GM23248 (cell line): ENCODE data around the gene CACNA2D1. TPM values are rescaled to one million over a fixed set of nuclear protein-coding genes. Genes with fewer than 3 reads are reported as not detected.

Experiments
- DNase-seq: peaks from one replicate; pipeline ENCODE4 v3.0.0-alpha.2; 2015
- H2AFZ ChIP-seq: fragments of 200-600 bp; sonication (generic); 2 replicates; pipeline ENCODE4 v1.6.1; 2016; ENCODE audit warnings: antibody characterized with exemption
- H3F3A ChIP-seq: fragments of 200-600 bp; sonication (generic); 2 replicates; pipeline ENCODE4 v1.6.1; 2016; ENCODE audit warnings: mild to moderate bottlenecking, antibody characterized with exemption, mixed run types; ENCODE audit not compliant: insufficient read depth
- H3K27ac ChIP-seq: fragments of 200-600 bp; sonication (generic); 2 replicates; pipeline ENCODE4 v1.5.1; 2016; ENCODE audit warnings: mild to moderate bottlenecking
- H3K27me3 ChIP-seq: fragments of 200-600 bp; sonication (generic); replicated peaks from 2 replicates; pipeline ENCODE4 v1.6.1; 2016; ENCODE audit warnings: mild to moderate bottlenecking; ENCODE audit not compliant: insufficient read depth
- H3K36me3 ChIP-seq: fragments of 200-600 bp; sonication (generic); 2 replicates; pipeline ENCODE4 v1.6.1; 2016; ENCODE audit warnings: low read depth, mild to moderate bottlenecking
- H3K4me1 ChIP-seq: fragments of 200-600 bp; sonication (generic); 2 replicates; pipeline ENCODE4 v1.6.1; 2016; ENCODE audit warnings: mild to moderate bottlenecking; ENCODE audit not compliant: insufficient read depth
- H3K4me2 ChIP-seq: fragments of 200-600 bp; sonication (generic); one replicate; pipeline ENCODE4 v1.6.1; 2016; ENCODE audit warnings: mild to moderate bottlenecking; ENCODE audit not compliant: unreplicated experiment
- H3K4me3 ChIP-seq: fragments of 200-600 bp; sonication (generic); 2 replicates; pipeline ENCODE4 v1.5.1; 2016; ENCODE audit warnings: mild to moderate bottlenecking
- H3K79me2 ChIP-seq: fragments of 200-600 bp; sonication (generic); 2 replicates; pipeline ENCODE4 v1.6.1; 2016; ENCODE audit warnings: mild to moderate bottlenecking; ENCODE audit not compliant: insufficient read depth
- H3K9ac ChIP-seq: fragments of 200-600 bp; sonication (generic); 2 replicates; pipeline ENCODE4 v1.6.1; 2016; ENCODE audit warnings: mild to moderate bottlenecking
- H3K9me2 ChIP-seq: fragments of 200-600 bp; sonication (generic); 2 replicates; pipeline ENCODE4 v1.6.1; 2016; ENCODE audit warnings: mixed run types, mild to moderate bottlenecking, moderate library complexity; ENCODE audit not compliant: insufficient read depth
- H3K9me3 ChIP-seq: fragments of 200-600 bp; sonication (generic); one replicate; pipeline ENCODE4 v1.6.1; 2017; ENCODE audit warnings: low read depth
- H4K20me1 ChIP-seq: fragments of 200-600 bp; sonication (generic); 2 replicates; pipeline ENCODE4 v1.6.0; 2016; ENCODE audit not compliant: insufficient read depth
- EZH2 ChIP-seq: fragments of 200-600 bp; sonication (generic); IDR thresholded peaks from 2 replicates; pipeline ENCODE4 v1.6.1; 2018; ENCODE audit warnings: antibody characterized with exemption, mild to moderate bottlenecking; ENCODE audit not compliant: insufficient read depth, poor library complexity, severe bottlenecking
- EZH2phosphoT487 ChIP-seq: fragments of 200-600 bp; sonication (generic); IDR thresholded peaks from 2 replicates; pipeline ENCODE4 v1.6.1; 2018; ENCODE audit warnings: antibody characterized with exemption, moderate library complexity, mild to moderate bottlenecking, low read depth; ENCODE audit not compliant: insufficient read depth
- WGBS, 2 experiments: methylation state at CpG; one replicate each; pipeline ENCODE4 v1.1.6; 2015 to 2017; ENCODE audit warnings: low lambda C conversion rate in 2 of 2, low coverage in 1 of 2; ENCODE audit errors: missing lambda C conversion rate in 2 of 2; 5-methylcytosine and 5-hydroxymethylcytosine counted together
- in situ Hi-C: fragments of 300-500 bp; cut with MboI; formaldehyde crosslinking; loops from 2 replicates; pipeline ENCODE4 v1.15.0; 2020
- polyA plus RNA-seq: library from polyadenylated mRNA; unstranded; fragments of >200 nt; fragmentation: Nextera tagmentation; extraction: Ambion mirVana; gene quantifications from 2 replicates; pipeline ENCODE4 v1.2.1, GENCODE V29; 2016
- total RNA-seq: library from RNA; depleted of rRNA; stranded (reverse); fragments of >200 nt; shearing (Covaris generic); gene quantifications from 2 replicates; pipeline ENCODE4 v1.2.3, GENCODE V29; 2014

The CACNA2D1 gene
- total and polyA plus RNA-seq, 2 experiments from 2014 or later = 7.7 to 21.2 TPM

GRCh38 chr7:81934596-81935301, 508.8 kb downstream of the CACNA2D1 start:
- TF ChIP-seq EZH2phosphoT487 (no peak), EZH2 (no peak)
- Histone ChIP-seq H3K9me2 (no peaks in the 10 kb centered on the region), H3K4me3 (no peak overlapping the region), H3K9me3 (no peaks in the 10 kb centered on the region), H3K27me3 (no peaks in the 10 kb centered on the region), H3K9ac (no peak overlapping the region), H3F3A (no peaks in the 10 kb centered on the region), H3K4me2 (no peak overlapping the region), H3K27ac (no peak overlapping the region), H3K4me1 (no peaks in the 10 kb centered on the region), H2AFZ (no peak overlapping the region), H4K20me1 (no peaks in the 10 kb centered on the region), H3K36me3 (no peaks in the 10 kb centered on the region), H3K79me2 (no peaks in the 10 kb centered on the region)
- in situ Hi-C loops = no loop called here
- WGBS, 2 experiments = 48 to 52% methylated on average over 6 of the region's 6 CpGs
- no peak for DNase-seq

GRCh38 chr7:81932936-81933335, 510.6 kb downstream of the CACNA2D1 start:
- no peaks in the 10 kb centered on the region for H3K36me3 ChIP-seq
- H3K27ac ChIP-seq = no peak overlapping the region
- no peak for DNase-seq
- H3K27me3 ChIP-seq = no peaks in the 10 kb centered on the region
- H2AFZ ChIP-seq = no peak overlapping the region
- H3K9me3 ChIP-seq = no peaks in the 10 kb centered on the region
- H3K9ac ChIP-seq = no peak overlapping the region
- 94 to 95% methylated on average over 2 of the region's 2 CpGs for WGBS, 2 experiments
- H3F3A ChIP-seq = no peaks in the 10 kb centered on the region
- H3K9me2 ChIP-seq = no peaks in the 10 kb centered on the region
- H3K4me2 ChIP-seq = no peak overlapping the region
- no peak for TF ChIP-seq EZH2
- TF ChIP-seq EZH2phosphoT487 = no peak
- H4K20me1 ChIP-seq = no peaks in the 10 kb centered on the region
- no peaks in the 10 kb centered on the region for H3K79me2 ChIP-seq
- no peaks in the 10 kb centered on the region for H3K4me1 ChIP-seq
- H3K4me3 ChIP-seq = no peak overlapping the region
- in situ Hi-C loops = no loop called here

- no peaks in the 10 kb centered on the region for H3F3A ChIP-seq
- DNase-seq = peak; percentile 39
- no peaks in the 10 kb centered on the region for H3K9me2 ChIP-seq
- H3K9me3 ChIP-seq = no peaks in the 10 kb centered on the region
- H4K20me1 ChIP-seq = no peaks in the 10 kb centered on the region
- no peak overlapping the region for H3K9ac ChIP-seq
- H3K79me2 ChIP-seq = no peaks in the 10 kb centered on the region
- H3K4me3 ChIP-seq = no peak overlapping the region
- no peak overlapping the region for H3K27ac ChIP-seq
- TF ChIP-seq EZH2 (no peak), EZH2phosphoT487 (no peak)
- in situ Hi-C loops = no loop called here
- H3K4me1 ChIP-seq = no peaks in the 10 kb centered on the region
- H3K27me3 ChIP-seq = no peaks in the 10 kb centered on the region
- no peak overlapping the region for H2AFZ ChIP-seq
- no peak overlapping the region for H3K4me2 ChIP-seq
- H3K36me3 ChIP-seq = no peaks in the 10 kb centered on the region
These were observed 514.2 kb downstream of the CACNA2D1 start for GRCh38 chr7:81929386-81929785.

GRCh38 chr7:81926154-81926553, 517.4 kb downstream of the CACNA2D1 start:
- DNase-seq = peak; percentile 73

More at GRCh38 chr7:81926154-81926553, 517.4 kb downstream of the CACNA2D1 start:
- TF ChIP-seq EZH2 (no peak), EZH2phosphoT487 (no peak)
- Histone ChIP-seq H3K9me3 (no peaks in the 10 kb centered on the region), H3K27ac (no peak overlapping the region), H3F3A (no peaks in the 10 kb centered on the region), H3K4me2 (no peak overlapping the region), H2AFZ (no peak overlapping the region), H3K27me3 (no peaks in the 10 kb centered on the region), H3K9ac (no peak overlapping the region), H3K36me3 (no peaks in the 10 kb centered on the region), H3K4me3 (no peak overlapping the region), H4K20me1 (no peaks in the 10 kb centered on the region), H3K4me1 (no peaks in the 10 kb centered on the region), H3K79me2 (no peaks in the 10 kb centered on the region), H3K9me2 (no peaks in the 10 kb centered on the region)
- in situ Hi-C loops = no loop called here
- WGBS, 2 experiments = 3 to 9% methylated on average over 2 of the region's 2 CpGs
